TTC549 (cell line): ENCODE results near the gene RALB.

ENCODE experiments used
- FAIRE-seq: peaks from 2 replicates; lab custom pipeline; 2012; peaks lifted over from hg19 to GRCh38; lab: Jason Lieb, UNC

Gene RALB

DNA sequence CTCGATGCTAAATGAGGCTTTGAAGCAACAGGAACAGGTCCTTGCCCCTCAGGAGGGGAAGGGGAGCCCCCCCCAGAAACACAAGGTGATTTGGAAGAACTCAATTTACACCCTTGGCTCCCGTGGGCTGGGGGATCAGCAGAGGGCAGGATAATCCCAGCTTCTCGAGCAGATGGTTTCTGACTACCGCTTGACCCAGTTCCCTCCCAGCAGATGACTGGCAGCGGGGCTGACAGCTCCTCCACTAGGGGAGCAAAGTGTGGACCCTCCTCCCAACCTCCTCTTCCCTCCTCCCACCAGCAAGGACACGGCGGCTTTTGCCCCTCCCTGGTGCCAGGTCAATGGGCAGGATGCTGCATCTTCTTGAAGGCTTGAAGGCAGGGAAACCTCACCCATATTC, 89.8 kb downstream of the RALB start:
- no peak for FAIRE-seq

DNA sequence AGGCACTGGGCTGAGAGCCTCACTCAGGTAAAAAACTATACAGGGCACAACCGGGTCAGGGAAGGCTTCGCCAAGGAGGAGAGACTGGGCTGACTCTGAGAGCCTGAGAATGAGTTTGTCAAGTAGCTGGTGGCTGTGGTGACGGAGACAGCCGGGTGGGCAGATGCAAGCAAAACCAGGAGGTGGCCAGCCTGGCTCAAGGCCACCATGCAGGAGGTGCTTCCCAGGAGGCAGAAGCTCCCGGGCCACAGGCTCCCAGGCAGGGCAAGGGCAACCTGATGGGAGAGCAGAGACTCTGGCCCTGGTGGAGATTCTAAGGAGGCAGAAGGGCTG, 90.4 kb downstream of the RALB start:
- FAIRE-seq: no peak

DNA sequence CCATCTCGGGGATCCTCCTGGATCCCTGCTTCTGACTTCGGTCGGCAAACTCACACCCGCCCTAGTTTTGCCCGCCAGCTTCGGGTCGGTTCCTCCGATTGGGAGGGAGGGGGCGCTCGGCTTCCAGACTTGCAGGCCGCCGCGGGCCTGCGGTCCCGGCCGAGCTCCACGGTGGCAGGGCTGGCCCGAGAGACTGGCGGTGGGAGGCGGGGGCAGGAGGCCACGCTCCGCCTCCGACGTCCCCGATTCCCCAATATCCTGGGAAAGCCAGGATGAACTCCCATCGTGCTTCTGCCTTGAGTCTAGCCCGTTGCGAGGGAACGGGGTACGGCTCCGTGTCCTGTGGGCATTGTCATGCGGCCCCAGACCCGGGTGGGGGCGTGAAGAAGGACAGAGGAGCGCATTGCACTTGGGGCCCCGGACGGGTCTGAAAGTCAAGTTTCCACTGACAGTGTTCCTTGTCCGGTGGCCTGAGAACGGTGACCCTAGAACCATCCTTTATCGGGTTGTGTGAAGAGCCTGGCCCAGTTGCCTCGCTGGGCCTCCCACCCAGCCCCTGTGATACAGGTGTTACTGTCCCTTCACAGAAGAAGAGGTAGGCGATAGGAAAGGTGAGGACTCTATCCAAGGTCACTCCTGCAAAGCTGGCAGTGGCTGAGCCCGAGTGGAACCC, 90.9 kb downstream of the RALB start:
- no peak for FAIRE-seq
